ENCODE measurements around the gene BAX.
A peak's percentile ranks its signal among the peaks of the same experiment; 100 is the strongest.

Gene BAX

DNA sequence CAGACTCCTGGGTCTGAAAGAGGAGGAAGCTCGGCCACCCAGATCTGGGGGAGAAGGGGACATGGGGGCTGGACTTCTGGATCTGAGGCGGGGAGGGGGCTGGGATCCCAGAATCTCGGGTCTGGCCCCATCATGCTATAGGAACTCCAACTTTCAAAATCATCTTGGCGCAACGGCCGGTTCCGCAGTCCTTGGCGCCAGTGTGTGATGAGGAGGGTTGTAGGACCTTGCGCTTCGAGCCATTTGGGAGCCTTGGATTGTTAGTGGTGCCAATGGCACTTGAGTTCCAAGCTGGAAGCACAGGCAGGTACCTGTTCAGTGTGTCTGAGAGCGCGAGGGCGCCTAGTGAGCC is 39.3 kb downstream of the BAX start:
- Histone ChIP-seq H3K4me3 (ENCODE audit: low read depth, low read length) (peak overlapping the region; percentile 77), H3K9me3 (ENCODE audit: severe bottlenecking) (no peaks in the 10 kb centered on the region), H3K36me3 (peaks cover 9% of the 10 kb centered on the region), H3K27me3 (ENCODE audit: insufficient read depth, low read depth, severe bottlenecking) (no peaks in the 10 kb centered on the region), H3K27ac (peak overlapping the region; percentile 90)
- no peak for TF ChIP-seq CTCF (IDR thresholded peaks at IDR 0.05; ENCODE audit: low read depth, low read length)
- DNase-seq = no peak

DNA sequence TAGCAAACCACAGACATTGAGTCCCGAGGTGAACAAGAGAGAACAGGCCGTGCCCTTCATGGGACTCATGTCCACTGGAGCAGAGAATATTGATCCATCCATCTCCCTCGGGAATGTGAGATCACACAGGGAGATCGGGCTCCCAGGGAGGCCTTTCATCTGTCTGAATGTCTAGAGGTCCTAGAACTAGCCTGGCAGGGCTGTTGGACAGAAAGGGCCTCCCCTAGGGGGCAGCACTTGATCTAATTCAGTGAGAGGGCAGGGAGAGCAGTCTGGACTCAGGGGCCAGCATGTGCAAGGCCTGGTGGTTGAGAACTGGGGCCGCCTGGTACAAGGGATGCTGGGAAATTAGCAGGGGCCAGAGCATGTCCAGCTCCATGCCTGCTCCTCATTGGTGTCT is 43.3 kb downstream of the BAX start:
- Histone ChIP-seq H3K36me3 (peaks cover 27% of the 10 kb centered on the region), H3K4me3 (ENCODE audit: low read depth, low read length) (no peak overlapping the region)
- DNase-seq = peak; percentile 92

GRCh38 chr19:48999481-49000325 is 45.0 kb downstream of the BAX start:
- Histone ChIP-seq H3K27ac (no peak overlapping the region), H3K36me3 (peaks cover 43% of the 10 kb centered on the region)

More for the DNA sequence above, 43.3 kb downstream of the BAX start:
- peak; percentile 74 for TF ChIP-seq CTCF (IDR thresholded peaks at IDR 0.05; ENCODE audit: low read depth, low read length)
- Histone ChIP-seq H3K27me3 (ENCODE audit: insufficient read depth, low read depth, severe bottlenecking) (no peaks in the 10 kb centered on the region), H3K9me3 (ENCODE audit: severe bottlenecking) (no peaks in the 10 kb centered on the region), H3K27ac (no peak overlapping the region)

GRCh38 chr19:49004133-49004532 is 49.5 kb downstream of the BAX start:
- no peak overlapping the region for H3K4me3 ChIP-seq (ENCODE audit: low read depth, low read length)
- no peak for TF ChIP-seq CTCF (IDR thresholded peaks at IDR 0.05; ENCODE audit: low read depth, low read length)
- no peaks in the 10 kb centered on the region for H3K9me3 ChIP-seq (ENCODE audit: severe bottlenecking)
- no peaks in the 10 kb centered on the region for H3K27me3 ChIP-seq (ENCODE audit: insufficient read depth, low read depth, severe bottlenecking)
- DNase-seq = no peak
- no peak overlapping the region for H3K27ac ChIP-seq
- peaks cover 68% of the 10 kb centered on the region for H3K36me3 ChIP-seq

More at GRCh38 chr19:48999481-49000325, 45.0 kb downstream of the BAX start:
- peak; percentile 77 for DNase-seq
- H3K4me3 ChIP-seq (ENCODE audit: low read depth, low read length) = no peak overlapping the region
- H3K9me3 ChIP-seq (ENCODE audit: severe bottlenecking) = no peaks in the 10 kb centered on the region
- no peaks in the 10 kb centered on the region for H3K27me3 ChIP-seq (ENCODE audit: insufficient read depth, low read depth, severe bottlenecking)
- TF ChIP-seq CTCF (IDR thresholded peaks at IDR 0.05; ENCODE audit: low read depth, low read length) = peak; percentile 81

- Histone ChIP-seq H3K9me3 (ENCODE audit: severe bottlenecking) (no peaks in the 10 kb centered on the region), H3K36me3 (peaks cover 68% of the 10 kb centered on the region), H3K27me3 (ENCODE audit: insufficient read depth, low read depth, severe bottlenecking) (no peaks in the 10 kb centered on the region), H3K27ac (no peak overlapping the region), H3K4me3 (ENCODE audit: low read depth, low read length) (no peak overlapping the region)
- no peak for DNase-seq
- TF ChIP-seq CTCF (IDR thresholded peaks at IDR 0.05; ENCODE audit: low read depth, low read length) = no peak
These were observed 50.4 kb downstream of the BAX start for GRCh38 chr19:49004964-49005614.
